Vein endothelial cell (primary cell): ENCODE results near the gene SPAG7. TPM values are rescaled to one million over a fixed set of nuclear protein-coding genes. Genes with fewer than 3 reads are reported as not detected.

Experiments
- small RNA-seq: library from RNA; depleted of rRNA; stranded (forward); fragments of <200 nt; gene quantifications from one replicate; pipeline ENCODE3, GENCODE V24; 2012
- total RNA-seq: library from RNA; depleted of rRNA; stranded (reverse); fragments of >200 nt; gene quantifications from 2 replicates; pipeline ENCODE4 v1.2.3, GENCODE V29; 2012

The SPAG7 gene
- 40.2 and 45.6 TPM in 2 replicates for total RNA-seq

GRCh38 chr17:4967539-4968485, at the start of gene SPAG7:
SPAG7 (minus strand) TSS chr17:4967817; CDS start chr17:4967804, 13 bp downstream.

GRCh38 chr17:4997302-4998026, 29.8 kb upstream of the SPAG7 start, which contains the start of the genes INCA1 and KIF1C:
INCA1 (minus strand) TSS chr17:4997522; CDS start chr17:4994437, 3,085 bp downstream.
KIF1C (plus strand) TSS chr17:4997950; CDS start chr17:5000247, 2,297 bp downstream.

GRCh38 chr17:4986951-4987766, 19.5 kb upstream of the SPAG7 start, which contains the start of gene CAMTA2:
CAMTA2 (minus strand) TSS chr17:4987675; CDS start chr17:4986222, 1,453 bp downstream.

GRCh38 chr17:4950746-4951204, 16.8 kb downstream of the SPAG7 start, which contains the start of gene ENO3:
ENO3 (plus strand) TSS chr17:4951119; CDS start chr17:4951830, 711 bp downstream.

DNA sequence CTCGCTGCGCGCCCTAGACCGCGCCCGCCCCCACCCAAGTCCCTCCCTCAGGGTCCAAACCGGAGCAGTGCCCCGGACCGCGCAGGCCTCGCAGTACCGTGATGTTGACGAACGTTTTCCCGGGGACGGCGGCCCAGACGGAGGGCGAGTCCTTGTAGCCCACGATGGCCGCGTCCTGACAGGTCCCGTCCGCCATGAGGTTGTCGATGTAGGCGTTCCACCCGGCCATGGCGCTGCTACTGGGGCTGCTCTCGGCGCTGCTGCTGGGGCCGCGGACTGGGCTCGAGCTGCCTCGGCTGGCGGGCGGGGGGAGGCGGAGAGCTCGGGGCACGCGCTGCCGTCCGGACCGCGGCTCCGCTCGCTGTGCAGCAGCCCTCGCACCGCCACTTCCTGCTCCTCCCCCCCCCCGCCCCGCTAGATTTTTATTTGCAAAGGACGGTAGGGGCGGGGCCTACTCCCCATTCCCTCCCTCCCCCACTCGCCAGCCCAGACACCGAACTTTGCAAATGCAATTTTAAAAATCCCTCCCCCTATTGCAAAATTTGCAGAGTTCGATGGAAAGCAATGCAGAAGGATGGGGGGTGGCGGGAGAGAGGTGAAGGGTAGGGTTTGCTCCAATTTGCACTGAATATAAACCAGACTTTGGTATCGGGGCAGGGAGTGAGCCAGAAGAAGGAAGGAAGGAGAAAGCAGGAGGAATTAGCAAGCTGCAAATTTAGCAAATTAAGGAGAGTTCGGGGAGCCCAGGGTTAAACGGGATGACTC, 19.3 kb downstream of the SPAG7 start, which contains the start of gene PFN1:
TSS of gene PFN1 (minus strand) at position 365 of the 765 bp plus-strand sequence. CDS start at position 229, 136 bp downstream.

DNA sequence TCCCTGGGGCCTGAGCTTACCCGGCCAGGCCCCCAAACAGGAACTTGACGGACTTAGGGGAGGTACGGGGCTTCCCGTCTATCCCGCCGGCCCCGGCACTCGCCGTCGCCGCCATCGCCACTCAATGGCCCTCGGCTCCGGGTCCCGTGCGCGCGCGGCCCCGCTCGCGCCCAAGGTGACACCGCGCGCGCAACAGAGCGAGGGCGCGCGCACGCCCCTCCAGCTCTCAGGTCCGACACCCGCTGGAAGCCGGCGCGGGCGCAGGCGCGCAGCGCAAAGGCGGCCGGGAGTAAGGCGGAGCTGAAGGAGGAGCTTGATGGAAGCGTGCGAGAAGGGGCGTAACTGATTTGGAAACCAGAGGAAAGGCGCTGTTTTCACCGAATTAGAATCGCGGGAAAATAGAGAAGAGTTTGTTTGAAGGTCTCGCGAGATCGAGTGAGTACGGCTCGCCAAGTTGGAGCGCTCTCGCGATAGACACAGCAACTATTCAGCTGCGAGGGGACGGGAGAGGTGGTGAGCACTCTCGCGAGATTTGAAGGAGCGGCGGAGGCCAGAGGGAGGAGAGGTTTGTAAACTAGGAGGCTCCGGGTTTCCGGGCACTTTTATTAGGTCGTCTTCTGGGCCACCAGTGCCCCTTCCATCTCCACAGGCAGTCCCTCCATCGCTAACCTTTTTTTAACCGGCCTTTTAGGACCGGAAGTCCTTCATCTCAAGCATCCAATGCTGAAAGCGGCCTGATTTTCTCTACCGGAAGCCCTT, 27.6 kb downstream of the SPAG7 start, which contains the start of the genes RNF167 and SLC25A11:
TSS of gene RNF167 (plus strand) at position 473 of the 759 bp plus-strand sequence. CDS start 642 bp downstream, outside the sequence.
TSS of gene SLC25A11 (minus strand) at position 251 of the 759 bp plus-strand sequence. CDS start at position 115, 136 bp downstream.

DNA sequence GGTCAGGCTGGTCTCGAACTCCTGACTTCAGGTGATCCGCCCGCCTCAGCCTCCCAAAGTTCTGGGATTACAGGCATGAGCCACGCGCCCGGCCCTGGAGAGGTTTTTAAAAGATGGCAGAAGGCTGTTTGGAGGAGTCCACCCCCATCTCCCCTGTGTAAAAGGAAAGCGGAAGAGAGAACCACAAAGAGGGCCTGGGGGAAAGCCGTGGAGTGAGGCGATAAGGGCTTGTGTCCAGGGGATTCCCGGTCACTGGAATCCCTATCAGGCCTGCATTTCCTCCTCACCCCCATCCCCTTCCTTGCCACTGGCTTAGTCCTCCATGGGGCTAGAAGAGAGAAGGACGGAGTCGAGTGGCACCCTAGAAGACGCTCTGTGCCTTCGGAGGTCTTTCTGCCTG, 35.7 kb downstream of the SPAG7 start, which contains the start of gene GP1BA:
TSS of gene GP1BA (plus strand) at position 315 of the 400 bp plus-strand sequence. CDS start 328 bp downstream, outside the sequence.

Small RNA genes lying within 50 kb of the gene (small RNA-seq; reads per million reads assigned to genes)
- gene MIR6864 (0.19 reads per million), gene MIR6865 (not detected)

Other genes with a start within 250 kb of the SPAG7 start
- 13.8 and 14.4 TPM in 2 replicates for gene MED11, start 236.4 kb downstream of the SPAG7 start, total RNA-seq
- gene ZMYND15, start 228.0 kb downstream of the SPAG7 start, total RNA-seq, result under 0.01 TPM in 1 of 2 replicates, not detected in the other
- 2.0 and 3.9 TPM in 2 replicates for gene CXCL16, start 227.9 kb downstream of the SPAG7 start, total RNA-seq
- not detected in 2 replicates for gene TM4SF5, start 195.9 kb downstream of the SPAG7 start, total RNA-seq
- not detected in 2 replicates for gene VMO1, start 181.5 kb downstream of the SPAG7 start, total RNA-seq
- not detected in 2 replicates for gene GLTPD2, start 178.9 kb downstream of the SPAG7 start, total RNA-seq
- 154 and 158 TPM in 2 replicates for gene PSMB6, start 171.7 kb downstream of the SPAG7 start, total RNA-seq
- gene PLD2, start 160.7 kb downstream of the SPAG7 start, total RNA-seq, result 35.3 and 38.9 TPM in 2 replicates
- 57.6 and 66.6 TPM in 2 replicates for gene MINK1, start 134.5 kb downstream of the SPAG7 start, total RNA-seq
- gene C17orf107, start 68.3 kb downstream of the SPAG7 start, total RNA-seq, result 1.1 and 1.3 TPM in 2 replicates
- gene CHRNE, start 64.7 kb downstream of the SPAG7 start, total RNA-seq, result 0.65 and 3.0 TPM in 2 replicates
- not detected in 2 replicates for gene GP1BA, start 35.5 kb downstream of the SPAG7 start, total RNA-seq
- gene SLC25A11, start 27.8 kb downstream of the SPAG7 start, total RNA-seq, result 40.4 and 59.4 TPM in 2 replicates
- 39.5 and 40.2 TPM in 2 replicates for gene RNF167, start 27.5 kb downstream of the SPAG7 start, total RNA-seq
- 506 and 560 TPM in 2 replicates for gene PFN1, start 19.3 kb downstream of the SPAG7 start, total RNA-seq
- gene ENO3, start 16.7 kb downstream of the SPAG7 start, total RNA-seq, result 1.5 and 1.6 TPM in 2 replicates
- gene CAMTA2, start 19.9 kb upstream of the SPAG7 start, total RNA-seq, result 8.2 and 10.0 TPM in 2 replicates
- 0.33 and 0.48 TPM in 2 replicates for gene INCA1, start 29.7 kb upstream of the SPAG7 start, total RNA-seq
- 116 and 123 TPM in 2 replicates for gene KIF1C, start 30.1 kb upstream of the SPAG7 start, total RNA-seq
- 0.33 TPM in 1 of 2 replicates, not detected in the other for gene SLC52A1, start 67.6 kb upstream of the SPAG7 start, total RNA-seq
- 2.0 and 2.7 TPM in 2 replicates for gene ZFP3, start 110.7 kb upstream of the SPAG7 start, total RNA-seq
- gene ZNF232, start 144.1 kb upstream of the SPAG7 start, total RNA-seq, result 5.3 and 6.5 TPM in 2 replicates
- gene USP6, start 148.2 kb upstream of the SPAG7 start, total RNA-seq, result not detected in 2 replicates
- 4.6 and 6.8 TPM in 2 replicates for gene ZNF594, start 224.1 kb upstream of the SPAG7 start, total RNA-seq